ENCODE measurements around the gene TSN.
"Not testable (repeated sequence)": the region's sequence is repeated elsewhere in the genome, so short reads cannot be mapped to it uniquely, and the experiment has no call there.

Gene TSN

DNA sequence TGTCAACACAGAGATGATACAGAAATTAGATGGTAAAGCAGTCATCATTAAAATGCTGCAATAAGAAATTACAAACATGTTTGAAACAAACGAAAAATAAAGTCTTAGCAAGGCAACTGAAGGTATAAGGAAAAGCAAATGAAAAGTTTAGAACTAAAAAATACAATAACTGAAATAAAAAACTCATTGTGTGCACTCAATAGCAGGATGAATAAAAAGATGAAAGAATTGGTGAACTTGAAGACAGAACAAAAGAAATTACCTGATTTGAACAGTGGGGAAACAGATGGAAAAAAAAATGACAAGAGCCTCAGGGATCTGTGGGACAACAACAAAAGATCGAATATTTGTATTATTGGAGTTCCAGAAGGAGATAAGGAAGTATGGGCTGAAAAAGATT lies 46.5 kb downstream of the TSN start:
- no peak for DNase-seq (ENCODE audit: low spot score)

DNA sequence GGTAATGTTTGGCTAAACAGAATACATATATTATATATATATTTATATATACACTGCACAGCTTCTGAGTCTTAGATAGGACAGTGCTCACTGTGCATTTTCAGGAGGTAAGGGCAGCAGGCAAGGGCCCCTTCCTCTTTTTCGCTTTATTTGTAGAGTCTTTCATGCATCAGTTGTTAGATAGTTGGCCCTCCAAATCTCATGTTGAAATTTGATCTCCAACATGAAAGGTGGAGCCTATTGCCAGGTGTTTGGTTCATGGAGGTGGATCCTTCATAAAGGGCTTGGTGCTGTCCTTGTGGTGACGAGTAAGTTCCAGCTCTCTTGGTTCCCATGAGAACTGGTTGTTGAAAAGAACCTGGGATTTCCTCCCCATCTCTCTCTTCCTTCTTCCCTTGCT lies 48.1 kb downstream of the TSN start:
- no peak for DNase-seq (ENCODE audit: low spot score)

DNA sequence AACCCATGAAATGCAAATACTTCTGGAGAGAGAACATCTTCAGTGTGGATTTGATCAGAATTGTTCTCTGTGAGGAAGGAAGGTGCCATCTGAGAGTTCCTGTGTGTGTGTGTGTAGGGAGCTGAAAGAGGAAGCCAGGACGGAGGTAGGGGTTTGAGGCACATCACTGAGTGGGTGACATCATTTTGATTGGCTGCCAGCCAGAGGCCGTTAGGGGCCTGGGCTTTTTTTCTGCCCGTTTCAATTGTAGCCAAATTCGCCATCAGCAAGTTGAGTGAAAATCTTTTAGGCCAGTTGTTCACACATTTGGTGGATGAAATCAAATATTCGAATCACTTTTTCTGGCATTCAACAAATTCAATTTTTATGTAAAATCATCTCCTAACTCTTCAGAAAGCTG lies 48.9 kb downstream of the TSN start:
- DNase-seq (ENCODE audit: low spot score): no peak

DNA sequence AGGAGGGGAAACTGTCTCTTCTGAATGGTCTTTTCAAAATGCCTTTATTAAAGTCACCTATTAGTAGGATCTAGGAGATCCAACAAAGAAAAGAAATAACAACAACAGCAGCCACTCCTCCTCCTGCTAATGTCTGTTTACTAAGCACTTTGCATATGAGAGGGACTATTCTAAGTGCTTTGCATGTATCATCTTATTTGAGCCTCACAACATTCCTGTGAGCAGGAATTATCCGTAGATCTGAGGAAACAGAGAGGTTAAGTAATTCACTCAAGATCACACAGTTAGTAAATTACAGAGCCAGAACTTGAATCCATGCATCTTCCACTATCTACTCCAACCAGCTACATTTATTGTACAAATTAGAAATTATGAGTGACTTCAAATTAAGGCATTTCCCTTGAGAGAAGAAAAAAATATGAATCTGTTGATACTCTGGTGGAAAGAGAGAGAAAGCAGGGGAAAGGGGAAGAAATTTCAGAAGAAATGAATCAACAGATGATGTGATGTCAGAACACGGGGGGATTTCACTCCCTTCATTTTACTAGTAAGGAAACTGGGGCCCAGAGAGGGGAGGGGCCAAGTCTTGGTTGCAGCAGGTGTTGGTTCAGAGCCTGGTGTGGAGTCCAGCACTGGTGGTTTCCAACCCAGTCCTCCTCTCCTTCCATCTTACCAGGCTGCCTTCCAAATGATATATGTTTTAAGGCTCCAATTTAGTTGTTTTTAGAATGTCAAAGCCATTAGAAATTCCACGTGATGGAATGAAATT lies 49.7 kb downstream of the TSN start:
- DNase-seq (ENCODE audit: low spot score): no peak

DNA sequence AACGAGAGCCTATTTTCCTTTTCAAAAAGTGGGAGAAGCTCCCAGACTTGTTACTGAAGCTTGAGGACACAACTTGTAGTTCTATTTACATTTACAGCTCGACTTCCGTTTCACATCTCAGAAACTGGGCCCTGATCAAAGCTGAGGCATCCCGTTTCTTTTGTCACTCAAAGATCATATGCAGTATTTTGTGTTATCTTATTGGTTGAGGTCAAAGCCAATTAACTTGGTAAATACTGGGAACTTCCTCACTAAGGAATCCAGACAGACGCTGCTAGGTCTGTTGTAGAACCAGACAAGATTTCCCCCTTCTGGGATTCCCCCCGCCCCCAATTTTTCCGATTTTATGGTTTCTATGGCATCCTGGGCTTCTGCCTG lies 50.3 kb downstream of the TSN start:
- DNase-seq (ENCODE audit: low spot score): no peak

DNA sequence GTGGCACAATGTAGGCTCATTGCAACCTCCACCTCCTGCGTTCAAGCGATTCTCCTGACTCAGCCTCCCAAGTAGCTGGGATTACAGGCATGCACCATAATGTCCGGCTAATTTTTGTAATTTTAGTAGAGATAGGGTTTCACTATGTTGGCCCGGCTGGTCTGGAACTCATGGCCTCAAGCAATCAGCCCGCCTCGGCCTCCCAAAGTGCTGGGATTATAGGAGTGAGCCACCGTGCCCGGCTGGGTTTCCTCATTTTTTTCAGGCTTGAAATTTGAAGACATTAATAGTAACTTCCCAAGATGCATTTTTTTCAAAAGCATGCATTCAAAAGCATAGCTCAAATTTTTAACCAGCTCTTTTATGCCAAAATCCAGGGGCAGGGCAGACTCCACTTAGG lies 52.3 kb downstream of the TSN start:
- DNase-seq (ENCODE audit: low spot score): not testable (repeated sequence)

DNA sequence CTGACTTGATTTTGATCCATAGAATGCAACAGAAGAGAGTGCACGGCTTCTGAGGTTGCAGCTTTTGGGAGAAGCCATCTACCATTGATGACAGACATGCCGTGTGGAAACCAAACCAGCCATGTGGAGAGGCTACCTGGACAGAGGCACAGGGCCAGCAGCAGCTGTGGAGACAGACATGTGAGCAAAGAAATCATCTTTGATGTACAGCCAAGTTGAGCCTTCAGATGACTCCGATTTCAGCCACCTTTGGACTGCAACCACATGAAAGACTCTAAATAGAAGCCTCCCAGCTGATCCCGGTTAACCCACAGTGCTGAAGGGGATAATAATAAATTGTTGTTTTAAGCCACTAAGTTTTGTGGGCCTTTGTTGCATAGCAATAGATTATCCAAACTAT lies 54.2 kb downstream of the TSN start:
- DNase-seq (ENCODE audit: low spot score): no peak

DNA sequence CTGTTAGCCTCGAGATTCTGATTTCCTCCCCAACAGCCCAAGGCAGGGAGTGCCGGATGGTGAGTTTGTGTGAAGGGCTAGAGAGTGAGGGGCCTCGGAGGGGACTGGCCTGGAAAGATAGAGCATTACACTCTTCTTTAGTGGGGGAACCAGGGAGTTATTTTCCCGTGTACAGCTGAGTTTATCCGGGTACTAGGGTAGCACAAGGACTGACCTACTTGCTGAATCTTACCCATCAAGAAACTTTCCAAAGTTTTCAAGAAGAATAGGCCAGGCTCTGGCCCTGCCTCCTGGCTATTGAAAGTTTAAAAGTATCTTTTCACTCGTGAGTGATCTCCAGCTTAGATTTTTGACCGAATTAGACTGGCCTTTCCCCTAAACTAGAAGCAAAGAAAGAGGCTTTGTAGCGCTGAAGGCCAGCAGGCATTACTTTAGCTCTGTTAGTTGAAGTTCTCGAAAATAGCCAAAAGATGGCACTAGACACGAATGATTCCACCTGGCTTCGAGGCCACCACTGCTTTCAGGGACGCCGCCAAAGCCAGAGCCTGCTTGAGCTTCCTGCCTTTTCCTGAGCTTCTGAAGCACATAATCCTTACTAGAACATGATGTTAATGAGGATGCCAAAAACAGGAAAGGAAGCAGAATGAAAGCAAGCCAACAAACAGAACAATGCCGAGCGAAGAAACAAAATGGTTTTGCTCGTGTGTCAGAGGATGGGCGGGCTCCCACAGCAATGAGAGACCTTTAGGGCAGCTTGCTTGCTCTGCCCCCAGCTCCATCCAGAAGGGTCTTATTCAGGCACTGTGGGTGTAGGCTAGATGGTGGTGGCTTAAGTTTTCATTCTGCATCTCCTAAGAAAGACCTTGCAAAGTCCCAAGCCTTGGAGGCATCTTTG lies 55.8 kb downstream of the TSN start:
- peak; percentile 81 for DNase-seq (ENCODE audit: low spot score)

DNA sequence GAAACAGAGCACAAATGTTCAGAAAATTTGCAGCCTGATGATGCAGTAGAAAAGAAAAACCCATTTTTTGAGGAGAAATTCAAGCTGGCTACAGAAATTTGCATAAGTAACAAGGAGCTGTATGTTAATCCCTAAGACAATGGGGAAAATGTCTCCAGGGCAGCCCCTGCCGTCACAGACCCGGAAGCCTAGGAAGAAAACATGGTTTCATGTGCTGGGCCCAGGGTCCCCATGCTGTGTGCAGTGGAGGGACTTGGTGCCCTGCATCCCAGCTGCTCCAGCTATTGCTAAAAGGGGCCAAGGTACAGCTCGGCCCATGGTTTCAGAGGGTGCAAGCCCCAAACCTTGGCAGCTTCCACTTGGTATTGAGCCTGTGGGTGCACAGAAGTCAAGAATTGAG lies 57.6 kb downstream of the TSN start:
- DNase-seq (ENCODE audit: low spot score): not testable (repeated sequence)

DNA sequence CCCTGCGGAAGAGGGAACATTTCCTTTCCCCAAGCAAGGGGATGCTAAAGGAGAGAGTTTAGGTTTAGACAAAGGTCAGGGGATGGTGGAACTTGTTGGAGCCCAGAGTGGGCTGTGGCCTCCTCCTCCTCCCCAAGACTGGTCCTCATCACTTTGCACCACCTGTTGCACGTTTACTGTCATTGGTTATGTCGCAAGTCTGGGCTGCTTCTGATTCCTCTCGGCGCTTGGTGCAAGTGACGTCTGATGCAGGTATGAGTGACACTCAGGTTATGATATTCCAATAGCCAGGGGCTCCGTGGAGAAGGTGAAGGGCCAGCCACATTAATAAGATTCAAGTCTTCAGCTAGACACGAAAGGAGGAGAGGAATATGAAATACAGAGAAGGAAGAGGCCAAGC lies 59.8 kb downstream of the TSN start:
- DNase-seq (ENCODE audit: low spot score): no peak

DNA sequence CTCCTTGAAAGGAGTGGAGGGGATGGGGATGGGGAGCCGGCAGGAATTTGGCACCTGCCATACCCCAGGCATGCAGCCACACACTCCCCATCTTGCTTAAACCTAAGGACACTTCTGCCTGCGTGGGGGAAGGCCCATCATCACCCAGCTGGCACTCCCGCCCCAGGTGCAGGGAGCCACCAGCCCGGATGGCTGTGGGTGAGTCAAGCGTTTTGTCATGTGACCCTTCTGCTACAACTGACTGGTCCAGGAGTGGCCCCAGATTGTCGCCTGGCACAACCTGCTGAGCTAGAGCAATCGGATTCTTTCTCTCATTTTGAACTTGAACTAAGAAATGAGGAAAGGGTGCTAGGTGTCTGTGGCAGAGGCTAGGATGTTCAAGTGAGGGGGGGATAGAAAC lies 61.3 kb downstream of the TSN start:
- DNase-seq (ENCODE audit: low spot score): no peak

DNA sequence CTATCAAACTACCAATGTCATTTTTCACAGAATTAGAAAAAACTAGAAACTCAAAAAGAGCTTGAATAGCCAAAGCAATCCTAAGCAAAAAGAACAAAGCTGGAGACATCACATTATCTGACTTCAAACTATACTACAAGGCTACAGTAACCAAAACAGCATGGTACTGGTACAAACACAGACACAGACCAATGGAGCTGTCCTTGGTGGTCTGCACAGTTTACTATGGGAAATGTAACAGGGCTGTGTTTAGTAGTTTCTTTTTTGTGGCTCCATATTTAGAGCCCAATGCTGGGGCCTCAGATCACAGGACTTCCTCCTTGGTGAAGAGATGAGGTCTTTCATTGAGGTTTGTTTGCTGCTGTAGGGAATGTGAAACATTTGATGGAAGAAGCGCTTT lies 61.9 kb downstream of the TSN start:
- not testable (repeated sequence) for DNase-seq (ENCODE audit: low spot score)
